Activated CD8-positive, alpha-beta T cell treated with anti-CD3 and anti-CD28 coated beads for 36 hours (primary cell): ENCODE data around the gene CD274. TPM values are rescaled to one million over a fixed set of nuclear protein-coding genes. Genes with fewer than 3 reads are reported as not detected.

ENCODE experiments used
- ATAC-seq: fragments of 200-7000 bp; cut with Tn5 transposase; one replicate; pipeline ENCODE4 v1.10.0; 2021; ENCODE audit warnings: mild to moderate bottlenecking, moderate library complexity
- CTCF ChIA-PET: fragments of 350-600 bp; sonication (Branson Sonifier 250); formaldehyde crosslinking; loops from one replicate; lab custom pipeline; 2021; ENCODE audit warnings: antibody characterized with exemption; lab: Charles Lee
- POLR2A ChIA-PET: fragments of 350-600 bp; sonication (Branson Sonifier 250); formaldehyde crosslinking; loops from one replicate; lab custom pipeline; 2021; ENCODE audit warnings: antibody characterized with exemption; lab: Charles Lee
- DNase-seq: peaks from one replicate; pipeline ENCODE4 v3.0.0-alpha.2; 2020
- H3K27ac Mint-ChIP-seq: one replicate; pipeline ENCODE4 v1.8.0; 2021; ENCODE audit warnings: mild to moderate bottlenecking, mixed read lengths
- H3K27me3 Mint-ChIP-seq: one replicate; pipeline ENCODE4 v1.8.0; 2021; ENCODE audit warnings: mixed read lengths
- H3K36me3 Mint-ChIP-seq: one replicate; pipeline ENCODE4 v1.8.0; 2021; ENCODE audit warnings: low read depth, mixed read lengths
- H3K4me1 Mint-ChIP-seq: one replicate; pipeline ENCODE4 v1.8.0; 2021; ENCODE audit warnings: low read depth, mixed read lengths
- H3K4me3 Mint-ChIP-seq: one replicate; pipeline ENCODE4 v1.8.0; 2021; ENCODE audit warnings: mild to moderate bottlenecking, moderate library complexity, mixed read lengths
- H3K9me3 Mint-ChIP-seq: one replicate; pipeline ENCODE4 v1.8.0; 2021; ENCODE audit warnings: mixed read lengths
- intact Hi-C: fragments of 100-400 bp; cut with micrococcal nuclease; formaldehyde crosslinking; loops from one replicate; pipeline ENCODE4 v1.10.0; 2022
- total RNA-seq, 2 experiments: library from RNA; stranded (reverse); gene quantifications; one replicate each; pipeline ENCODE4 v1.2.3, GENCODE V29; 2021
- TF ChIP-seq, protein P1 (sequence below): fragments of 200-600 bp; IDR thresholded peaks from one replicate; pipeline ENCODE4 v1.8.0; 2022; ENCODE audit warnings: antibody characterized with exemption, mild to moderate bottlenecking

CD274 gene
- total RNA-seq, 2 experiments from 2014 or later, result 12.2 to 13.7 TPM

DNA sequence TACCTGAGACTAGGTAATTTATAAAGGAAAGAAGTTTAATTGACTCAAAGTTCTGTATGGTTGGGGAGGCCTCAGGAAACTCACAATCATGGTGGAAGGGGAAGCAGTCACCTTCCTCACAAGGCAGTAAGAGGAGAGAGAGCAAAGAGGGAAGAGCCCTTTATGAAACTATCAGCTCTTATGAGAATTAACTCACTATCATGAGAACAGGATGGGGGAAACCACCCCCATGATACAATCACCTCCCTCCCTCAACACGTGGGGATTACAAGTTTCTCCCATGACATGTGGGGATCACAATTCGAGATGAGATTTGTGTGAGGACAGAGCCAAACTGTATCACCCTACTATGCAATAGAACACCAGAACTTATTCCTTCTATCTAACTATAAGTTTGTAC lies 27.9 kb downstream of the CD274 start:
- Mint-ChIP-seq H3K4me1 (peaks cover 18% of the 10 kb centered on the region), H3K4me3 (no peak overlapping the region), H3K36me3 (peaks cover 8% of the 10 kb centered on the region), H3K9me3 (peaks cover 9% of the 10 kb centered on the region), H3K27me3 (no peaks in the 10 kb centered on the region), H3K27ac (no peak overlapping the region)
- TF ChIP-seq, protein P1, sequence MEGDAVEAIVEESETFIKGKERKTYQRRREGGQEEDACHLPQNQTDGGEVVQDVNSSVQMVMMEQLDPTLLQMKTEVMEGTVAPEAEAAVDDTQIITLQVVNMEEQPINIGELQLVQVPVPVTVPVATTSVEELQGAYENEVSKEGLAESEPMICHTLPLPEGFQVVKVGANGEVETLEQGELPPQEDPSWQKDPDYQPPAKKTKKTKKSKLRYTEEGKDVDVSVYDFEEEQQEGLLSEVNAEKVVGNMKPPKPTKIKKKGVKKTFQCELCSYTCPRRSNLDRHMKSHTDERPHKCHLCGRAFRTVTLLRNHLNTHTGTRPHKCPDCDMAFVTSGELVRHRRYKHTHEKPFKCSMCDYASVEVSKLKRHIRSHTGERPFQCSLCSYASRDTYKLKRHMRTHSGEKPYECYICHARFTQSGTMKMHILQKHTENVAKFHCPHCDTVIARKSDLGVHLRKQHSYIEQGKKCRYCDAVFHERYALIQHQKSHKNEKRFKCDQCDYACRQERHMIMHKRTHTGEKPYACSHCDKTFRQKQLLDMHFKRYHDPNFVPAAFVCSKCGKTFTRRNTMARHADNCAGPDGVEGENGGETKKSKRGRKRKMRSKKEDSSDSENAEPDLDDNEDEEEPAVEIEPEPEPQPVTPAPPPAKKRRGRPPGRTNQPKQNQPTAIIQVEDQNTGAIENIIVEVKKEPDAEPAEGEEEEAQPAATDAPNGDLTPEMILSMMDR, result no peak
- DNase-seq, result peak; percentile 53
- ATAC-seq, result peak; percentile 71
- POLR2A ChIA-PET, result no interaction called here
- CTCF ChIA-PET, result interaction anchor here (1.6 kb wide), 1 partner anchor 28 kb away, joined by 3 read pairs; the partner anchor contains the start of gene CD274
- intact Hi-C loops, result no loop called here

DNA sequence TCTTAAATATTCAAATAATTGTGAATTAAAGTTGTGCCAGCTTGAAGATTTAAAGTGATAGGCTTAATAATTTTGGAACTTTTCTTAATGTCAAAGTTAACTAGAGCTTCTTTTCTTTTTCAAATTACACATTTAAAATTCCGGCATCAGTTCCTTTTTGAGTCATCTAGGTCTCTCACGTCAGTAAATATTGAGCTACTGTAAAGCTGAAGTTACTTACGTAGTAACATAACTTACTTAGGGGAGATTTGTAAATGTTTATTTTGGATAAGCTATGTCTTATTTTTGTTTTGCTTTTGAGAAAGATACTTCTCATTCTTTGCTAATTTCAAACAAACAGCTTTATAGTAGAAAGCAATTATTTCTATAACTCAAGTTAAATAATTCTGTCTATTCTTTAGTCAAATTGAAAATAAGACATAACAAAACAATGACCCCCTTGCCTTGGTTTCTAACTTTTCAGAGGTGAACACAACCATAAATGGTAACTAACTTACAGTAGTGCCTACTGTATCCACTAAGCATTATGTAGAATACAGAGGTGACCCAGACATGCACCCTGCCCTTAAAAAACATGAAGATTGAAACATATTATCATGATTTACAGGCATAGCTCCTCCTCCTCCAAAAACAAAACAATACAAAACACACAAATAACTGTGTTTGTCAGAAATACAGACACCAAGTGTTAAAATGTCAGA lies 29.8 kb downstream of the CD274 start:
- CTCF ChIA-PET, result interaction anchor here (0.6 to 1.9 kb wide), 5 partner anchors 10 to 120 kb away, joined by 3 to 11 read pairs (median 3); no protein-coding TSS in a partner anchor
- DNase-seq, result no peak
- POLR2A ChIA-PET, result interaction anchor here (1.9 kb wide), 1 partner anchor 8 kb away, joined by 4 read pairs; no protein-coding TSS in a partner anchor
- Mint-ChIP-seq H3K36me3 (peaks cover 8% of the 10 kb centered on the region), H3K4me3 (no peak overlapping the region), H3K4me1 (peaks cover 16% of the 10 kb centered on the region), H3K27ac (no peak overlapping the region), H3K9me3 (peaks cover 9% of the 10 kb centered on the region), H3K27me3 (no peaks in the 10 kb centered on the region)
- peak; percentile 30 for ATAC-seq
- TF ChIP-seq, protein P1, result no peak
- intact Hi-C loops, result no loop called here

DNA sequence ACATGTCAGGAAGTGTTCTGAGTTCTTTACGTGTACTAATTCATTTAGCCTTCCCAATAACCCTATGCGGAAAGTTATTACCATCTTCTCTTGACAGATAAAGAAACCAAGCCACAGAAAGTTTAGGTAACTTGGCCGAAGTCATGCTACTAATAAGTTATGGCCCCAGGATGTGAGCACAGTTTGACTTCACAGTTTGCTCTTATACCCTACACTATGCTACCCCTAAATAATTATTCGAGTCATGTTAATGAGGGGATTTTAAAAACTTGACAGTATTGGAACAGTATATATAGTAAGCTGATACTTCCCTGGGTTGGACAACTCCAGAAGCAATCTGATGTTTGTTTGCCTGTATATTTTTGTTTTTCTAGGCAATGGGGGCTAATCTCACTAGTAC lies 30.6 kb downstream of the CD274 start:
- POLR2A ChIA-PET, result no interaction called here
- CTCF ChIA-PET, result interaction anchor here (1.0 to 1.9 kb wide), 3 partner anchors 15 to 120 kb away, joined by 3 to 11 read pairs (median 3); no protein-coding TSS in a partner anchor
- no peak for ATAC-seq
- Mint-ChIP-seq H3K9me3 (peaks cover 9% of the 10 kb centered on the region), H3K36me3 (peaks cover 8% of the 10 kb centered on the region), H3K27me3 (no peaks in the 10 kb centered on the region), H3K27ac (no peak overlapping the region), H3K4me3 (no peak overlapping the region), H3K4me1 (peaks cover 16% of the 10 kb centered on the region)
- no peak for DNase-seq
- intact Hi-C loops, result no loop called here
- TF ChIP-seq, protein P1, result no peak

DNA sequence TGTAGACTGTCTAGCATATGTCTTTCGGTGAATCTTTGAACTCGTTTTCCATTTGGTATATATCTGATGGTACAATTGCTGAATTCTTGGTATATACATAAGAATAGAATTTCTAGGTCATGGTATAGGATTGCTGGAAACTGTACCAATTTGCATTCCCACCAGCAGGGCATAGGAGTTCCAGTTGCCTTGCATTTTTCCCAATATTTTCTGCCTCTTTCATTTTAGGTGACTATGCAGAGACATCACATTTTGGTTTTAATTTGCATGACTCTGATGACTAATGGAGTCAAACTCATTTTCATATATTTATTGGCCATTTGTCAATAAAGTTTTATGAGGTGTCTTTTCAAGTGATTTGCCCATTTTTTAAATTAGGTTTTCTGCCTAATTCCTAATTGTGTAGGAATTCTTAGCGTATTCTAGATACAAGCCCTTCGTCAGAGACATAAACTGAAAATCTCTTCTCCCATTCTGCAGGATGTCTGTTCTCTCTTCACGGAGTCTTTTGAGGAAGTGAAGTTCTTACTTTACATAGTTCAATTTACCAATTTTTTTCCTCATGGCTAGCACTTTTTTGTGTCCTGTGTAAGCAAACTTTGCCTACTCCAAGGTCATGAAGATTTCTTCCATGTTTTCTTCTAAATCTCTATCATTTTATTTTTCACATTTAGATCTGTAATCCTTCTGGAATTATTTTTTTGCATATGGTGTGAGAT lies 31.1 kb downstream of the CD274 start:
- intact Hi-C loops, result no loop called here
- TF ChIP-seq, protein P1, result no peak
- Mint-ChIP-seq H3K36me3 (peaks cover 3% of the 10 kb centered on the region), H3K9me3 (peaks cover 4% of the 10 kb centered on the region), H3K27ac (no peak overlapping the region), H3K4me1 (peaks cover 16% of the 10 kb centered on the region), H3K27me3 (no peaks in the 10 kb centered on the region), H3K4me3 (no peak overlapping the region)
- DNase-seq (no peak), ATAC-seq (no peak)
- CTCF ChIA-PET, result no interaction called here
- POLR2A ChIA-PET, result no interaction called here

DNA sequence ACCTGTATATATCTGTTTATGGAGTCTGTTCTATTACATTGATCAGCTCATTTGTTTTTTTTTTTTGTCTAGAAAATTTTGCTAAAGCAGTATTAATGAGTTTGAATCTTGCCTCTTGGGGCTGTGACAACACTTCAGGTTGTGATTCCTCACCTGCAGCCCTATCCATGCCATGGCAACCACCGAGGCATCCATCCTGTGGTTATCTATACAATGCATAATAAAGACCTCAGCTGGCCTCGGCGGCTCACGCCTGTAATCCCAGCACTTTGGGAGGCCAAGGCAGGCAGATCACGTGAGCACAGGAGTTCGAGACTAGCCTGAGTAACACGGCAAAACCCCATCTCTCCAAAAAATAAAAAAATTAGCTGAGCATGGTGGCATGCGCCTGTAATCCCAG lies 31.9 kb downstream of the CD274 start:
- Mint-ChIP-seq H3K9me3 (peaks cover 6% of the 10 kb centered on the region), H3K27me3 (no peaks in the 10 kb centered on the region), H3K4me1 (peaks cover 16% of the 10 kb centered on the region), H3K27ac (no peak overlapping the region), H3K4me3 (no peak overlapping the region), H3K36me3 (peaks cover 2% of the 10 kb centered on the region)
- ATAC-seq, result no peak
- intact Hi-C loops, result no loop called here
- POLR2A ChIA-PET, result interaction anchor here (0.6 kb wide), 2 partner anchors 22 to 44 kb away, joined by 3 to 4 read pairs; no protein-coding TSS in a partner anchor
- TF ChIP-seq, protein P1, result no peak
- no peak for DNase-seq
- CTCF ChIA-PET, result no interaction called here
